Measurements from ENCODE around the gene HPSE2.
"Not testable (repeated sequence)": the region's sequence is repeated elsewhere in the genome, so short reads cannot be mapped to it uniquely, and the experiment has no call there.

The HPSE2 gene

DNA sequence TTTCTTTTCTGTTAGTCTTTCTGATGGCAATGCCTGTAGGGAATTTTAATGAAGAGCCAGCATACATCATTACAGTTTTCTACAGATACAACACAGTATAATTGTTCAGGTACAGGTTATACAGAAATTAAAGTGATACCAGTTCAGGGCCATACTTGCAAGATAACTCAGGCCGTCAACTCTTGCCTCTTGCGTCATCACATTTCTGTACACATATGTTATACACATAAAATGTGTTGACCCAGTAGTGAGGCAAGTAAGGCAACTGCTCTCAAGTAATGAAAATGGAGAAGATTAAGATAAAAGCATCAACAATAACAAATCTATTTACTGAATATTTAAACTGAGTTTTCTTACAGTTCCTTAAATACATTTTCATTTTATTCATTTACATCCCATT, 317.8 kb downstream of the HPSE2 start:
- Histone ChIP-seq H3K27ac (no peak overlapping the region), H3K36me3 (ENCODE audit: insufficient read depth, low read length) (no peaks in the 10 kb centered on the region), H3K9me3 (ENCODE audit: low read depth, low read length) (no peaks in the 10 kb centered on the region), H3K9ac (ENCODE audit: insufficient read length) (no peak overlapping the region), H3K4me3 (no peak overlapping the region)
- TF ChIP-seq FOXP2 (optimal IDR thresholded peaks at IDR 0.05; ENCODE audit: control extremely low read depth, extremely low read length, insufficient read depth) = no peak
- TF ChIP-seq EZH2 (IDR thresholded peaks at IDR 0.05) = no peak
- no peak for TF ChIP-seq POLR2AphosphoS5 (IDR thresholded peaks at IDR 0.05; ENCODE audit: borderline replicate concordance, low read depth, low read length)
- DNase-seq (ENCODE audit: low read depth, low spot score) = no peak

DNA sequence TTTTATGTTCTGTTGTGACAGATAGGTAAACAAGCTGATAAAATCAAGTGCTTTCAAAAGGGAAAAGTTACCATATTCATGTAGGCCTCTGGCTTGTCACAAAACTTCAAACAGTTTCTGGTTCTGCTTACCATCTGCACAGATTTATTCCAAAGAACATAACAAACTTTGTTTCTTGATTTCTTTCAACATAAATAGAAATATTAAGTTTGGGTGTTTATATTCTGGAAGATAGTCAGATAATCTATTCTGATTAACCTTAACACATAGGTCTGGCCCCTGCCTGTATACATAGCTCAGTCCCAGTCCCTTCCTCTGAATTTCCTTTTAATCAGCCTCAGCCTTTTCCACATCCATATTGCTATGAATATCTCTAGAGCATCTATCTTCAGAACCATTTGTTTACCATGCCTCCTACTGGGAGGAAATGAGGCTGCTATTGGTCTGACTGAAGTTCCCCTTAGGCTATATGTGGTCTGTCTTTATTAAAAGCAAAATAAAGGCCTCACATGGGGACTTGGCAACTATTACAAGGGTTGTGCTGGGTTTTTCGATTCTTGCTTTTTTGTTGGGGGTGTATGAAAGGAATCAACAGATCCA, 319.0 kb downstream of the HPSE2 start:
- no peak overlapping the region for H3K4me3 ChIP-seq
- DNase-seq (ENCODE audit: low read depth, low spot score) = peak; percentile 58
- H3K9me3 ChIP-seq (ENCODE audit: low read depth, low read length) = no peaks in the 10 kb centered on the region
- H3K36me3 ChIP-seq (ENCODE audit: insufficient read depth, low read length) = no peaks in the 10 kb centered on the region
- no peak for TF ChIP-seq POLR2AphosphoS5 (IDR thresholded peaks at IDR 0.05; ENCODE audit: borderline replicate concordance, low read depth, low read length)
- TF ChIP-seq FOXP2 (optimal IDR thresholded peaks at IDR 0.05; ENCODE audit: control extremely low read depth, extremely low read length, insufficient read depth) = no peak
- no peak for TF ChIP-seq EZH2 (IDR thresholded peaks at IDR 0.05)
- no peak overlapping the region for H3K27ac ChIP-seq
- no peak overlapping the region for H3K9ac ChIP-seq (ENCODE audit: insufficient read length)

DNA sequence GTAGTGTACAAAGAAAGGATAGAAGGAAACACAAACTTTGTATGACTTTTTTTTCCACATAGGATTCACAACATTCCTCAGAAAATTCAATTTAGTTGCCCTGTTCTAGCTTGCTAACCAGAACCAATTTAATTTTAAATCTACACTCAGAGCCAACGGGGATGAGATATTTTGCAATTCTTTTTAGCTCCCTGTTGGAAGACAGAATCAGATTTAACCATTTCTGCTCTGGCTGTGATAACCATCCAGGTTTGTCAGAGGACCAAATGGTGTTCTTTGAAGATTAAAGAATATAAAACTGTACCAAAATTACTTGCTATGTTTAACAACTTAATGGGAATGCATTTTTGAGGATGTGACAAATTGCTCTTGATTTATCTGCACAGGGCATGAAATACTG, 319.7 kb downstream of the HPSE2 start:
- no peak overlapping the region for H3K27ac ChIP-seq
- H3K9me3 ChIP-seq (ENCODE audit: low read depth, low read length) = no peaks in the 10 kb centered on the region
- no peaks in the 10 kb centered on the region for H3K36me3 ChIP-seq (ENCODE audit: insufficient read depth, low read length)
- peak; percentile 5 for DNase-seq (ENCODE audit: low read depth, low spot score)
- H3K4me3 ChIP-seq = no peak overlapping the region
- H3K9ac ChIP-seq (ENCODE audit: insufficient read length) = no peak overlapping the region
- no peak for TF ChIP-seq EZH2 (IDR thresholded peaks at IDR 0.05)
- no peak for TF ChIP-seq FOXP2 (optimal IDR thresholded peaks at IDR 0.05; ENCODE audit: control extremely low read depth, extremely low read length, insufficient read depth)
- no peak for TF ChIP-seq POLR2AphosphoS5 (IDR thresholded peaks at IDR 0.05; ENCODE audit: borderline replicate concordance, low read depth, low read length)

- no peak overlapping the region for H3K4me3 ChIP-seq
- TF ChIP-seq FOXP2 (optimal IDR thresholded peaks at IDR 0.05; ENCODE audit: control extremely low read depth, extremely low read length, insufficient read depth) = no peak
- TF ChIP-seq EZH2 (IDR thresholded peaks at IDR 0.05) = no peak
- TF ChIP-seq POLR2AphosphoS5 (IDR thresholded peaks at IDR 0.05; ENCODE audit: borderline replicate concordance, low read depth, low read length) = no peak
- no peak for DNase-seq (ENCODE audit: low read depth, low spot score)
- H3K9ac ChIP-seq (ENCODE audit: insufficient read length) = no peak overlapping the region
- no peaks in the 10 kb centered on the region for H3K9me3 ChIP-seq (ENCODE audit: low read depth, low read length)
- no peaks in the 10 kb centered on the region for H3K36me3 ChIP-seq (ENCODE audit: insufficient read depth, low read length)
- H3K27ac ChIP-seq = no peak overlapping the region
Observed at GRCh38 chr10:98910546-98910945, 325.1 kb downstream of the HPSE2 start.

- DNase-seq (ENCODE audit: low read depth, low spot score) = no peak
- Histone ChIP-seq H3K9me3 (ENCODE audit: low read depth, low read length) (no peaks in the 10 kb centered on the region), H3K4me3 (no peak overlapping the region), H3K27ac (no peak overlapping the region), H3K9ac (ENCODE audit: insufficient read length) (no peak overlapping the region), H3K36me3 (ENCODE audit: insufficient read depth, low read length) (no peaks in the 10 kb centered on the region)
- TF ChIP-seq POLR2AphosphoS5 (IDR thresholded peaks at IDR 0.05; ENCODE audit: borderline replicate concordance, low read depth, low read length) (no peak), FOXP2 (optimal IDR thresholded peaks at IDR 0.05; ENCODE audit: control extremely low read depth, extremely low read length, insufficient read depth) (no peak), EZH2 (IDR thresholded peaks at IDR 0.05) (no peak)
Observed at GRCh38 chr10:98910048-98910447, 325.6 kb downstream of the HPSE2 start.

- H3K36me3 ChIP-seq (ENCODE audit: insufficient read depth, low read length) = no peaks in the 10 kb centered on the region
- H3K9me3 ChIP-seq (ENCODE audit: low read depth, low read length) = no peaks in the 10 kb centered on the region
- TF ChIP-seq EZH2 (IDR thresholded peaks at IDR 0.05) (no peak), POLR2AphosphoS5 (IDR thresholded peaks at IDR 0.05; ENCODE audit: borderline replicate concordance, low read depth, low read length) (no peak), FOXP2 (optimal IDR thresholded peaks at IDR 0.05; ENCODE audit: control extremely low read depth, extremely low read length, insufficient read depth) (no peak)
- no peak overlapping the region for H3K4me3 ChIP-seq
- H3K27ac ChIP-seq = no peak overlapping the region
- DNase-seq (ENCODE audit: low read depth, low spot score) = no peak
- H3K9ac ChIP-seq (ENCODE audit: insufficient read length) = no peak overlapping the region
Observed at GRCh38 chr10:98908868-98909267, 326.8 kb downstream of the HPSE2 start.

DNA sequence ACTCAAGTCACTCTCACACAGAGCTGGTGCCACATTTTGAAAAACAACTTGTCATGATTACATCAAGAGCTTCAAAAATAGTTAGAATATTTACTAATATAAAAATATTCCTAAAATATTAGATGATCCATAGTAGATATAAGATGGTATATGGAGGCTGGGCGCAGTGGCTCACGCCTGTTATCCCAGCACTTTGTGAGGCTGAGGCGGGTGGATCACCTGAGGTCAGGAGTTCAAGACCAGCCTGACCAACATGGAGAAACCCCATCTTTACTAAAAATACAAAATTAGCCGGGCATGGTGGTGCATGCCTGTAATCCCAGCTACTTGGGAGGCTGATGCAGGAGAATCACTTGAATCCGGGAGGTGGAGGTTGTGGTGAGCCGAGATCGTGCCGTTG, 327.4 kb downstream of the HPSE2 start:
- H3K27ac ChIP-seq; H3K4me3 ChIP-seq; H3K9me3 ChIP-seq (ENCODE audit: low read depth, low read length); H3K9ac ChIP-seq (ENCODE audit: insufficient read length); H3K36me3 ChIP-seq (ENCODE audit: insufficient read depth, low read length); DNase-seq (ENCODE audit: low read depth, low spot score): not testable (repeated sequence)

- no peak overlapping the region for H3K9ac ChIP-seq (ENCODE audit: insufficient read length)
- H3K9me3 ChIP-seq (ENCODE audit: low read depth, low read length) = no peaks in the 10 kb centered on the region
- H3K27ac ChIP-seq = no peak overlapping the region
- TF ChIP-seq POLR2AphosphoS5 (IDR thresholded peaks at IDR 0.05; ENCODE audit: borderline replicate concordance, low read depth, low read length) = no peak
- TF ChIP-seq EZH2 (IDR thresholded peaks at IDR 0.05) = no peak
- no peak for TF ChIP-seq FOXP2 (optimal IDR thresholded peaks at IDR 0.05; ENCODE audit: control extremely low read depth, extremely low read length, insufficient read depth)
- no peak overlapping the region for H3K4me3 ChIP-seq
- H3K36me3 ChIP-seq (ENCODE audit: insufficient read depth, low read length) = no peaks in the 10 kb centered on the region
- no peak for DNase-seq (ENCODE audit: low read depth, low spot score)
Observed at GRCh38 chr10:98901441-98902110, 334.1 kb downstream of the HPSE2 start.

- no peak overlapping the region for H3K9ac ChIP-seq (ENCODE audit: insufficient read length)
- H3K36me3 ChIP-seq (ENCODE audit: insufficient read depth, low read length) = no peaks in the 10 kb centered on the region
- TF ChIP-seq POLR2AphosphoS5 (IDR thresholded peaks at IDR 0.05; ENCODE audit: borderline replicate concordance, low read depth, low read length) (no peak), FOXP2 (optimal IDR thresholded peaks at IDR 0.05; ENCODE audit: control extremely low read depth, extremely low read length, insufficient read depth) (no peak), EZH2 (IDR thresholded peaks at IDR 0.05) (no peak)
- no peak for DNase-seq (ENCODE audit: low read depth, low spot score)
- H3K9me3 ChIP-seq (ENCODE audit: low read depth, low read length) = no peaks in the 10 kb centered on the region
- no peak overlapping the region for H3K4me3 ChIP-seq
- H3K27ac ChIP-seq = no peak overlapping the region
Observed at GRCh38 chr10:98899018-98899417, 336.6 kb downstream of the HPSE2 start.
